PC-9 (cell line): Measurements from ENCODE around the gene ASF1A.

ENCODE experiments used
- CTCF ChIP-seq: fragments of 200-600 bp; sonication (generic); conservative IDR thresholded peaks from 2 replicates; pipeline ENCODE4 v1.6.1; 2017; ENCODE audit warnings: mixed run types, antibody characterized with exemption, mild to moderate bottlenecking, moderate library complexity
- EZH2 ChIP-seq: fragments of 200-600 bp; sonication (generic); IDR thresholded peaks from 2 replicates; pipeline ENCODE4 v1.8.0; 2017; ENCODE audit warnings: antibody characterized with exemption, low read depth

GRCh38 chr6:118895261-118895560 is 1.3 kb downstream of the ASF1A start:
- TF ChIP-seq CTCF (no peak), EZH2 (no peak)
